Chondrocyte (in vitro differentiated cells): Measurements from ENCODE around the gene NCBP2L. TPM values are rescaled to one million over a fixed set of nuclear protein-coding genes. Genes with fewer than 3 reads are reported as not detected.

Experiments
- DNase-seq: peaks from one replicate; pipeline ENCODE4 v3.0.0; 2021; ENCODE audit warnings: mixed read lengths, low spot score
- H3K27ac Mint-ChIP-seq: one replicate; pipeline ENCODE4 v1.8.0; 2021; ENCODE audit warnings: mild to moderate bottlenecking, moderate library complexity, mixed read lengths; ENCODE audit not compliant: unreplicated experiment
- H3K27me3 Mint-ChIP-seq: 2 replicates; pipeline ENCODE4 v1.8.0; 2021; ENCODE audit warnings: low read depth, mixed read lengths
- H3K36me3 Mint-ChIP-seq: 2 replicates; pipeline ENCODE4 v1.8.0; 2021; ENCODE audit warnings: low read depth, mixed read lengths
- H3K4me1 Mint-ChIP-seq: 2 replicates; pipeline ENCODE4 v1.8.0; 2021; ENCODE audit warnings: low read depth, mild to moderate bottlenecking, mixed read lengths
- H3K4me3 Mint-ChIP-seq: one replicate; pipeline ENCODE4 v1.8.0; 2021; ENCODE audit warnings: mild to moderate bottlenecking, moderate library complexity, mixed read lengths; ENCODE audit not compliant: unreplicated experiment
- H3K9me3 Mint-ChIP-seq: 2 replicates; pipeline ENCODE4 v1.8.0; 2021; ENCODE audit warnings: low read depth, mixed read lengths
- total RNA-seq: library from RNA; stranded (reverse); gene quantifications from 3 replicates; pipeline ENCODE4 v1.2.1, GENCODE V29; 2021
- TF ChIP-seq, protein P1 (sequence below): fragments of 200-600 bp; sonication (generic); IDR thresholded peaks from 2 replicates; pipeline ENCODE4 v1.5.0; 2021; ENCODE audit warnings: antibody characterized with exemption, mild to moderate bottlenecking, moderate library complexity

NCBP2L gene
- total RNA-seq, 1 donor from 2014 or later, result not detected

DNA sequence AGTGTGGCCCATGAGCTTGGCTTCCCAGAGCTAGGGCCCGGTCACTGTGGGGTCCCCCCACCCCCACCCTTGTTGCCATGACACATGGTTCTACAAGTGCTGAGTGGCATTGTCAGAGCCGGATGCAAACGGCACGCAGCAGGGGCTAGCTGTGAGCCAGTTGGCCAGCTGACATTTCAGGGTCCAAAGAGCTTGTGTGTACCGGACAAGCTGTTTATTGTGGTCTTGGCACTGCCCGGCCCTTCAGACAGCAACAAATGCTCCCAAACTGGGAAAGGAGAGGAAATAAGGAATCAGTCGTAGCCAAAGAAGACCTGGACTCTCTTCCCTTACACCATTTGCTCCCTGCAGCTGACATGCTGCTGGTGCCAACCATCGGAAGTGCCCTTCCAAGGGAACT, 38.8 kb upstream of the NCBP2L start:
- peaks cover 2% of the 10 kb centered on the region for H3K36me3 Mint-ChIP-seq
- no peak overlapping the region for H3K27ac Mint-ChIP-seq
- TF ChIP-seq, protein P1, sequence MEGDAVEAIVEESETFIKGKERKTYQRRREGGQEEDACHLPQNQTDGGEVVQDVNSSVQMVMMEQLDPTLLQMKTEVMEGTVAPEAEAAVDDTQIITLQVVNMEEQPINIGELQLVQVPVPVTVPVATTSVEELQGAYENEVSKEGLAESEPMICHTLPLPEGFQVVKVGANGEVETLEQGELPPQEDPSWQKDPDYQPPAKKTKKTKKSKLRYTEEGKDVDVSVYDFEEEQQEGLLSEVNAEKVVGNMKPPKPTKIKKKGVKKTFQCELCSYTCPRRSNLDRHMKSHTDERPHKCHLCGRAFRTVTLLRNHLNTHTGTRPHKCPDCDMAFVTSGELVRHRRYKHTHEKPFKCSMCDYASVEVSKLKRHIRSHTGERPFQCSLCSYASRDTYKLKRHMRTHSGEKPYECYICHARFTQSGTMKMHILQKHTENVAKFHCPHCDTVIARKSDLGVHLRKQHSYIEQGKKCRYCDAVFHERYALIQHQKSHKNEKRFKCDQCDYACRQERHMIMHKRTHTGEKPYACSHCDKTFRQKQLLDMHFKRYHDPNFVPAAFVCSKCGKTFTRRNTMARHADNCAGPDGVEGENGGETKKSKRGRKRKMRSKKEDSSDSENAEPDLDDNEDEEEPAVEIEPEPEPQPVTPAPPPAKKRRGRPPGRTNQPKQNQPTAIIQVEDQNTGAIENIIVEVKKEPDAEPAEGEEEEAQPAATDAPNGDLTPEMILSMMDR, result no peak
- peaks cover 52% of the 10 kb centered on the region for H3K4me1 Mint-ChIP-seq
- H3K4me3 Mint-ChIP-seq, result no peak overlapping the region
- H3K27me3 Mint-ChIP-seq, result no peaks in the 10 kb centered on the region
- DNase-seq, result no peak
- H3K9me3 Mint-ChIP-seq, result peaks cover 5% of the 10 kb centered on the region

DNA sequence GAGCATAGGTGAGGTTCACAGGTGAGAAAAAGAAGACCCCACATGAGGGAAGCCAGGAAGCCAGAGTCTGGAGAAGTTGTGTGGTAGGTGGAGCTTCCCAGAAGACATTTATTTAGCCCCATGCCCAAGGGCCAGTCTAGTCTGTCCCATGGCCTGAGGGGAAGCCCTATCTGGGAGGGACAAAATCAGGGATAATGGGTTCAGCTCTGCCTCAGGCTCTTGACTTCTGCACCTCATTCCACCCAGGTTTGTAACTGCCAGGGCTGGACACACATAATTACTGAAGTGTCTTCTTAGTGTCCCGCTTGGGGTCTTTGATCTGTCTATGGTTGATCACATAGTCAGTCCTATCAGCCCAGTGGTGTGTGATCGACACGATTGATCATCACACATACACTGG, 38.0 kb upstream of the NCBP2L start:
- Mint-ChIP-seq H3K36me3 (peaks cover 2% of the 10 kb centered on the region), H3K4me3 (no peak overlapping the region), H3K9me3 (peaks cover 5% of the 10 kb centered on the region), H3K27me3 (no peaks in the 10 kb centered on the region), H3K27ac (no peak overlapping the region), H3K4me1 (peaks cover 51% of the 10 kb centered on the region)
- DNase-seq, result no peak
- TF ChIP-seq, protein P1, result no peak

DNA sequence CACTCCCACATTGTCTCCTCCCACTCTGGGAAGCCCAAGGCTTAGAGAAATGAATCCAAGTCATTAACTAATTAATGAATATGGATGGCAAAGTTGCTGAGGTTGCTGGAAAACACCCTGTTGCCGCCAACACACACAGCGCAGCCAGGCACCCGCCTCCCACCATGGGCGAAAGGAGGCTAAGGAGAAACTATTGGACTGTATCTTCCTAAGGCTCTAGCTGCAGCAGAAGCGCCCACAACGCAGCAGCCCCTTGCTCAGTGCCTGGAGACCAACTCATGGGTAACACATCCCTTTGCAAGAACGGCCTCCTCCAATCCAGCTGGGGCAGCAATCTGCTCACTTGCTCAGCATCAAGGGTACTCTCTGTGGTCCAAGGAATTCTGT, 36.1 kb upstream of the NCBP2L start:
- Mint-ChIP-seq H3K36me3 (peaks cover 2% of the 10 kb centered on the region), H3K9me3 (peaks cover 5% of the 10 kb centered on the region), H3K4me3 (no peak overlapping the region), H3K27me3 (no peaks in the 10 kb centered on the region), H3K27ac (peak overlapping the region; percentile 97), H3K4me1 (peaks cover 52% of the 10 kb centered on the region)
- no peak for DNase-seq
- TF ChIP-seq, protein P1, result no peak

DNA sequence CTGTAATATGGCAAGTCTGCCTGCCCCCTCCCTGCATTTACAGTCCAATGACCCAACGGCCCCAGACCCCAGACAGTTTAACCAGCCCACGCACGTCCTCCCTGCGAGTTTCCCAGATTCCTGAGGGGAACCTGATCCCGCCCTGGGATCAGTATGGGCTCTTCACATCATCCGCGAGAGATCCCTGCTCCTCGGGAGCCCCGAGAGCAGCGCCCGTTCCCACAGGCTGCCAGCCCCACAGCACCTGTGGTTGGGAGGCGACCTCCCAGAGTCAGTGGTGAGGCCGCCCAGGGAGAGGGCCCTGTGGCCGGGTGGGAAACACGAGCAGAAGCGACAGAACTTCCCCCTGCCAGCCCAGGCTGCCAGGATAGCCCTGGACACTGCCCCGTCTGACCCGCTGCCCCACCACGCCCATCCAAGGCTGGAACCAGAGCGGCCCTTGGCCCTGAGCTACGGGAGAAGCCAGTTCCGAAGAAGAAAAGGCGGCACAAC, 34.8 kb upstream of the NCBP2L start:
- peak overlapping the region; percentile 97 for H3K27ac Mint-ChIP-seq

DNA sequence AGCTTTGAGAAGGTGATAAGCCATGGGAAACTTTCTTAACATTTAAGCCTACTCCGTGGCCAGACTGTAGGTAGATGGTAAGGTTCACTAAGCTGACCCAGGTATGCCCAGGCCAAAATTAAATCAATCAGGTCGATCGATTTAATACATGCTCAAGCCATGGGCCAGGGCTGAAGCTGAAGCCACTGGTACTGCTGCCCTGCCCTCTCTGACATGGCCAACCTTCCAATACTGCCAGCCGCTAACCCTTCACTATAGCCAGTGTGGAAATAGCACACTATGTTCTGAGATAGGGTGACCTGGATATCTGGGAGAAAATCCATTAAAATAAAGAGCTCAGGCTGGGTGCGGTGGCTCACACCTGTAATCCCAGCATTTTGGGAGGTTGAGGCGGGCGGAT, 33.5 kb upstream of the NCBP2L start:
- H3K36me3 Mint-ChIP-seq, result peaks cover 2% of the 10 kb centered on the region
- peaks cover 5% of the 10 kb centered on the region for H3K9me3 Mint-ChIP-seq
- no peak overlapping the region for H3K4me3 Mint-ChIP-seq
- H3K27me3 Mint-ChIP-seq, result no peaks in the 10 kb centered on the region
- no peak for DNase-seq
- TF ChIP-seq, protein P1, result no peak
- no peak overlapping the region for H3K27ac Mint-ChIP-seq
- peaks cover 58% of the 10 kb centered on the region for H3K4me1 Mint-ChIP-seq

More for the DNA sequence above, 34.8 kb upstream of the NCBP2L start:
- Mint-ChIP-seq H3K4me1 (peaks cover 50% of the 10 kb centered on the region), H3K27me3 (no peaks in the 10 kb centered on the region), H3K36me3 (peaks cover 2% of the 10 kb centered on the region), H3K4me3 (peak overlapping the region; percentile 49), H3K9me3 (peaks cover 5% of the 10 kb centered on the region)
- TF ChIP-seq, protein P1, result no peak
- no peak for DNase-seq
